DND-41 (cell line): ENCODE measurements around the gene PTPRZ1.

Experiments used
- ATAC-seq: fragments of 200-7000 bp; cut with Tn5 transposase; 3 replicates; pipeline ENCODE4 v1.9.1; 2021; ENCODE audit warnings: low read depth; ENCODE audit not compliant: insufficient read depth
- DNase-seq: peaks from one replicate; pipeline ENCODE4 v3.0.0-alpha.2; 2020
- H2AFZ ChIP-seq: 2 replicates; pipeline ENCODE4 v1.6.0; 2012; ENCODE audit warnings: low read depth, low read length
- H3K27ac ChIP-seq: 2 replicates; pipeline ENCODE4 v1.5.1; 2012; ENCODE audit warnings: low read length, inconsistent platforms
- H3K27me3 ChIP-seq: fragments of 200-600 bp; sonication (generic); 2 replicates; pipeline ENCODE4 v1.6.0; 2012; ENCODE audit warnings: low read length, mild to moderate bottlenecking, inconsistent platforms; ENCODE audit not compliant: insufficient read depth, poor library complexity
- H3K36me3 ChIP-seq: 2 replicates; pipeline ENCODE4 v1.5.1; 2012; ENCODE audit warnings: low read length, inconsistent platforms; ENCODE audit not compliant: insufficient read depth
- H3K4me1 ChIP-seq: 2 replicates; pipeline ENCODE4 v1.5.1; 2012; ENCODE audit warnings: mild to moderate bottlenecking, low read length; ENCODE audit not compliant: insufficient read depth
- H3K4me2 ChIP-seq: 2 replicates; pipeline ENCODE4 v1.6.0; 2012; ENCODE audit warnings: mild to moderate bottlenecking, moderate library complexity, low read length, inconsistent platforms; ENCODE audit not compliant: insufficient read depth
- H3K4me3 ChIP-seq, 2 experiments: fragments of 200-600 bp in 1 of 2; shearing (Covaris generic) in 1 of 2; 2 replicates each; pipeline ENCODE4 v1.5.1; 2012 to 2016; ENCODE audit warnings: inconsistent platforms in 2 of 2, low read length in 2 of 2, mild to moderate bottlenecking in 2 of 2, low read depth in 1 of 2, moderate library complexity in 1 of 2
- H3K79me2 ChIP-seq: 2 replicates; pipeline ENCODE4 v1.6.0; 2012; ENCODE audit warnings: low read length, inconsistent platforms; ENCODE audit not compliant: insufficient read depth
- H3K9ac ChIP-seq: 2 replicates; pipeline ENCODE4 v1.6.0; 2012; ENCODE audit warnings: low read depth, mild to moderate bottlenecking, inconsistent platforms, low read length, moderate library complexity
- H3K9me3 ChIP-seq: 2 replicates; pipeline ENCODE4 v1.5.1; 2012; ENCODE audit warnings: low read length, moderate library complexity, mild to moderate bottlenecking, inconsistent platforms; ENCODE audit not compliant: insufficient read depth, severe bottlenecking
- H4K20me1 ChIP-seq: 2 replicates; pipeline ENCODE4 v1.6.0; 2012; ENCODE audit warnings: low read length; ENCODE audit not compliant: insufficient read depth
- CTCF ChIP-seq: IDR thresholded peaks from 2 replicates; pipeline ENCODE4 v1.5.1; 2012; ENCODE audit warnings: borderline replicate concordance, low read length, moderate library complexity, mild to moderate bottlenecking; ENCODE audit not compliant: poor library complexity, severe bottlenecking; ENCODE audit errors: extremely low read depth
- EZH2 ChIP-seq: IDR thresholded peaks from 3 replicates; pipeline ENCODE4 v1.6.1; 2012; ENCODE audit warnings: borderline replicate concordance, low read depth, mild to moderate bottlenecking, moderate library complexity, low read length, inconsistent platforms; ENCODE audit not compliant: severe bottlenecking

PTPRZ1 gene

GRCh38 chr7:121882731-121883130 lies 9.8 kb downstream of the PTPRZ1 start:
- Histone ChIP-seq H3K36me3 (no peaks in the 10 kb centered on the region), H2AFZ (no peak overlapping the region), H3K4me1 (no peaks in the 10 kb centered on the region), H3K79me2 (no peaks in the 10 kb centered on the region), H3K4me3 (no peak overlapping the region), H3K4me2 (no peak overlapping the region), H4K20me1 (no peaks in the 10 kb centered on the region), H3K9me3 (no peaks in the 10 kb centered on the region), H3K27ac (no peak overlapping the region), H3K27me3 (no peaks in the 10 kb centered on the region), H3K9ac (no peak overlapping the region)
- TF ChIP-seq EZH2: no peak
- no peak for TF ChIP-seq CTCF
- no peak for ATAC-seq
- no peak for DNase-seq

GRCh38 chr7:121885166-121885920 lies 12.4 kb downstream of the PTPRZ1 start:
- Histone ChIP-seq H3K27me3 (no peaks in the 10 kb centered on the region), H3K4me3 (no peak overlapping the region), H3K36me3 (no peaks in the 10 kb centered on the region), H3K27ac (no peak overlapping the region), H3K4me1 (no peaks in the 10 kb centered on the region), H2AFZ (no peak overlapping the region), H3K9me3 (no peaks in the 10 kb centered on the region), H3K9ac (no peak overlapping the region), H4K20me1 (no peaks in the 10 kb centered on the region), H3K79me2 (no peaks in the 10 kb centered on the region), H3K4me2 (no peak overlapping the region)
- no peak for ATAC-seq
- no peak for DNase-seq
- TF ChIP-seq EZH2: no peak
- no peak for TF ChIP-seq CTCF

- no peak overlapping the region for H3K9ac ChIP-seq
- H3K4me1 ChIP-seq: no peaks in the 10 kb centered on the region
- no peaks in the 10 kb centered on the region for H3K79me2 ChIP-seq
- no peak overlapping the region for H3K4me2 ChIP-seq
- no peaks in the 10 kb centered on the region for H3K9me3 ChIP-seq
- H2AFZ ChIP-seq: no peak overlapping the region
- H3K36me3 ChIP-seq: no peaks in the 10 kb centered on the region
- no peak overlapping the region for H3K4me3 ChIP-seq
- no peaks in the 10 kb centered on the region for H3K27me3 ChIP-seq
- no peak overlapping the region for H3K27ac ChIP-seq
- no peak for DNase-seq
- no peaks in the 10 kb centered on the region for H4K20me1 ChIP-seq
- TF ChIP-seq CTCF (no peak), EZH2 (no peak)
- ATAC-seq: no peak
Measured at GRCh38 chr7:121887634-121888033, 14.7 kb downstream of the PTPRZ1 start.
